GM12872 (cell line): ENCODE measurements around the gene KRT71.

Source experiments
- TF ChIP-seq, protein P1 (sequence below): IDR thresholded peaks from 3 replicates; pipeline ENCODE4 v1.5.1; 2011; ENCODE audit warnings: low read depth, mild to moderate bottlenecking, low read length, moderate library complexity; ENCODE audit not compliant: insufficient read depth

The KRT71 gene

DNA sequence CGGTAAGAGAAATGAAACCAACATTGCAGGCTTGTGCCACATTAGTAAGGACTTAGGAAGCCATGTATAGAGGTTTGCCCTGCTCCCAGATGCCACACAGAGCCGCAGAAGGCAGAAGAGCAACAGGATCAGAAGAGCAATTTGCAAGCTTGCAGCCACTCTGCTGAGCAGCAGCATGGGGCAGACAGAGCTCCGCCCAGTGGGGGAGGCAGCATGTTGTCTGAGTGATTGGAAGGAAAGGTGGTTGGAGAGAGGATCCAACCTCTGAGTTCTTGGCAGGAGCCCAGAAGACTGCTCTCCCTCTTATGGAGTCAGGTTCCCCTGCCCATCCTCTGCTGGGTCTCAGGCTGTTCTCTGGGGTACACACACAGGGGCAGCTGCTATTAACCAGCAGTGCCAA is 57.6 kb downstream of the KRT71 start:
- TF ChIP-seq, protein P1, sequence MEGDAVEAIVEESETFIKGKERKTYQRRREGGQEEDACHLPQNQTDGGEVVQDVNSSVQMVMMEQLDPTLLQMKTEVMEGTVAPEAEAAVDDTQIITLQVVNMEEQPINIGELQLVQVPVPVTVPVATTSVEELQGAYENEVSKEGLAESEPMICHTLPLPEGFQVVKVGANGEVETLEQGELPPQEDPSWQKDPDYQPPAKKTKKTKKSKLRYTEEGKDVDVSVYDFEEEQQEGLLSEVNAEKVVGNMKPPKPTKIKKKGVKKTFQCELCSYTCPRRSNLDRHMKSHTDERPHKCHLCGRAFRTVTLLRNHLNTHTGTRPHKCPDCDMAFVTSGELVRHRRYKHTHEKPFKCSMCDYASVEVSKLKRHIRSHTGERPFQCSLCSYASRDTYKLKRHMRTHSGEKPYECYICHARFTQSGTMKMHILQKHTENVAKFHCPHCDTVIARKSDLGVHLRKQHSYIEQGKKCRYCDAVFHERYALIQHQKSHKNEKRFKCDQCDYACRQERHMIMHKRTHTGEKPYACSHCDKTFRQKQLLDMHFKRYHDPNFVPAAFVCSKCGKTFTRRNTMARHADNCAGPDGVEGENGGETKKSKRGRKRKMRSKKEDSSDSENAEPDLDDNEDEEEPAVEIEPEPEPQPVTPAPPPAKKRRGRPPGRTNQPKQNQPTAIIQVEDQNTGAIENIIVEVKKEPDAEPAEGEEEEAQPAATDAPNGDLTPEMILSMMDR = no peak

DNA sequence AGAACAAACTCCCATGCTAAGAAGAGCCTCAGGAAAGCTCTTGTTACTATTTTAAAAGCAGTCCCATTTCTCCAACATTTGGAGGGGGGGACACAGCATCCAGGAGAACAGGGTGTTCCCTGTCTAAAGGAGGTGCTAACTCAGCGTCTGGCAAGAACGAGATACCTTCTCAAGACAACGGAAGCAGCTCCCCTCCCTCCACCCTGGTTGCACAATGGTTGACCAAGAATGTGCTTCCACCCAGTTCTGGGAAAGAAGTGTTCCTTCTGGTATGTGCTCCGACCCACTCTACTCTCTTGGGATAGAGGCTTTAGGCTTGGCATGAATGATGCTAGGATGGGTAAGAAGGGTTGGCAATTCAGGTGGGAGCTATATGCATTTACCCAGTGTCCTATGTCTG is 58.4 kb downstream of the KRT71 start:
- TF ChIP-seq, protein P1 = no peak

DNA sequence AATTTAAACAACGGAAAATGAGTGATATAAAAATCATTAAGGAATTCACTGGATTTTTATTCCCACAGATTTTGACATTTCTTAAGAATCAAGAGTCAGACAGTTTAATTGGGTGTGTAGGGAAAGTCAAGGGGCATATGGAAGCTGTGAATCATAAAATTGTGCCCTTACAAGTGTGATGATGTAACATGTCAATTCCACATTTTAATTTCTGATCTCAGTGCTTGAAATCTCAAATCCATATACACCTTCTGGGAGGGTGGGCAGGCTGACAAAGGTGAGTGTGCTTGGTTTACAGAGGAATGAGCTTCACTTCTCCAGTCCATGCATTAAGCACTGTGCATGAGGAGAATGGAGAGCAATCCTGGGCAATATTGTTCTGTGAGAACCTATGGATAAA is 58.8 kb downstream of the KRT71 start:
- TF ChIP-seq, protein P1 = no peak
